ENCODE data around the gene BACE1. TPM values are rescaled to one million over a fixed set of nuclear protein-coding genes. Genes with fewer than 3 reads are reported as not detected.

BACE1 gene
- total RNA-seq, 1 experiment from 2014 or later: 10.2 TPM

- H3K4me2 ChIP-seq (ENCODE audit: insufficient read depth, insufficient read length, low read length): no peak overlapping the region
- no peak overlapping the region for H4K5ac ChIP-seq (ENCODE audit: insufficient read length, low read depth, low read length)
- no peak overlapping the region for H2BK12ac ChIP-seq (ENCODE audit: insufficient read length, low read depth, low read length)
- no peak overlapping the region for H4K8ac ChIP-seq (replicated peaks; ENCODE audit: insufficient read length, low read depth, low read length)
- no peak overlapping the region for H3K18ac ChIP-seq (ENCODE audit: insufficient read length, low read depth, low read length)
- no peak overlapping the region for H3K9ac ChIP-seq (ENCODE audit: extremely low read depth, insufficient read length, low read length)
- H3K14ac ChIP-seq (ENCODE audit: insufficient read depth, low read length): no peak overlapping the region
- H2BK120ac ChIP-seq (ENCODE audit: low read depth, low read length, poor library complexity, severe bottlenecking): no peak overlapping the region
- H4K91ac ChIP-seq (ENCODE audit: insufficient read length, low read depth, low read length): no peak overlapping the region
- no peaks in the 10 kb centered on the region for H3K23me2 ChIP-seq (ENCODE audit: insufficient read length, low read depth, low read length, poor library complexity, severe bottlenecking)
- Mint-ChIP-seq H3K36me3 (ENCODE audit: insufficient read depth in 1 of 3, low read depth in 3 of 3) (peaks cover 12 to 35% (median 33%) of the 10 kb centered on the region in 3 experiments; a peak in 6 of 7 replicates), H3K27ac (no peak overlapping the region), H3K27me3 (ENCODE audit: low read depth) (no peaks in the 10 kb centered on the region), H3K4me3 (no peak overlapping the region), H3K4me1 (no peaks in the 10 kb centered on the region), H3K9me3 (no peaks in the 10 kb centered on the region)
- H2BK15ac ChIP-seq (ENCODE audit: low read depth, low read length): no peak overlapping the region
- no peak overlapping the region for H3T11ph ChIP-seq (ENCODE audit: low read length)
- no peak overlapping the region for H3K23ac ChIP-seq (ENCODE audit: insufficient read length, low read depth, low read length)
- no peak overlapping the region for H2BK5ac ChIP-seq (ENCODE audit: insufficient read length, low read length)
- no peak overlapping the region for H2AFZ ChIP-seq (ENCODE audit: low read length)
- no peak for DNase-seq
- no peaks in the 10 kb centered on the region for H3K27me3 ChIP-seq (ENCODE audit: insufficient read depth, low read length)
- H3K9me3 ChIP-seq (ENCODE audit: control insufficient read depth, low read depth, low read length): no peaks in the 10 kb centered on the region
- no peak for TF ChIP-seq CTCF (conservative IDR thresholded peaks at IDR 0.05)
- no CpG with 5 or more reads among the region's 1 CpG for WGBS (ENCODE audit: extremely low coverage, insufficient read length, low lambda C conversion rate)
- no peak overlapping the region for H3K4ac ChIP-seq (ENCODE audit: low read depth, low read length)
- H3K27ac ChIP-seq (ENCODE audit: insufficient read length, low read depth, low read length): no peak overlapping the region
- H2AK5ac ChIP-seq (ENCODE audit: insufficient read length, low read length): no peak overlapping the region
- no peaks in the 10 kb centered on the region for H3K79me1 ChIP-seq (ENCODE audit: insufficient read depth, low read depth, low read length, poor library complexity, severe bottlenecking)
- no peaks in the 10 kb centered on the region for H3K4me1 ChIP-seq (ENCODE audit: insufficient read depth, low read length)
- no peaks in the 10 kb centered on the region for H4K20me1 ChIP-seq (ENCODE audit: control insufficient read depth, insufficient read depth, insufficient read length)
- no peak overlapping the region for H3K56ac ChIP-seq (ENCODE audit: insufficient read length, low read depth, low read length)
- no peaks in the 10 kb centered on the region for H3K79me2 ChIP-seq (ENCODE audit: insufficient read depth, low read length)
- H2BK20ac ChIP-seq (ENCODE audit: low read depth, low read length, poor library complexity, severe bottlenecking): no peak overlapping the region
These were observed 56.6 kb downstream of the BACE1 start for GRCh38 chr11:117259417-117259816.
